Measurements from ENCODE around the gene METTL14.

Gene METTL14

GRCh38 chr4:118729287-118730286, 44.4 kb downstream of the METTL14 start:
- ATAC-seq, result no peak; the same call in 2 of the 3 replicates
- TF ChIP-seq CSRNP3 (CRISPR knock-in tag; IDR thresholded peaks at IDR 0.05) (no peak), TSHZ2 (CRISPR knock-in tag; IDR thresholded peaks at IDR 0.05) (no peak), RARB (CRISPR knock-in tag; IDR thresholded peaks at IDR 0.05) (no peak), PPARA (CRISPR knock-in tag; IDR thresholded peaks at IDR 0.05; ENCODE audit: borderline replicate concordance) (no peak), OSR1 (CRISPR knock-in tag; IDR thresholded peaks at IDR 0.05) (no peak), BACH2 (CRISPR knock-in tag; IDR thresholded peaks at IDR 0.05; ENCODE audit: borderline replicate concordance) (no peak), CSDC2 (CRISPR knock-in tag; IDR thresholded peaks at IDR 0.05) (no peak), CREB5 (CRISPR knock-in tag; IDR thresholded peaks at IDR 0.05; ENCODE audit: low read depth) (no peak), ZNF565 (CRISPR knock-in tag; conservative IDR thresholded peaks at IDR 0.05; ENCODE audit: low read depth) (no peak), SNAI2 (CRISPR knock-in tag; IDR thresholded peaks at IDR 0.05) (no peak), POU6F1 (CRISPR knock-in tag; IDR thresholded peaks at IDR 0.05; ENCODE audit: borderline replicate concordance, low read depth) (no peak), PATZ1 (CRISPR knock-in tag; IDR thresholded peaks at IDR 0.05; ENCODE audit: borderline replicate concordance) (no peak)

GRCh38 chr4:118730683-118731082, 45.5 kb downstream of the METTL14 start:
- ATAC-seq, result no peak
- TF ChIP-seq CSRNP3 (CRISPR knock-in tag; IDR thresholded peaks at IDR 0.05), result no peak
- no peak for TF ChIP-seq ZFP30 (CRISPR knock-in tag; IDR thresholded peaks at IDR 0.05)

GRCh38 chr4:118732591-118733330, 47.6 kb downstream of the METTL14 start:
- no peak for TF ChIP-seq PATZ1 (CRISPR knock-in tag; IDR thresholded peaks at IDR 0.05; ENCODE audit: borderline replicate concordance)
- TF ChIP-seq RARB (CRISPR knock-in tag; IDR thresholded peaks at IDR 0.05), result no peak
- peak; percentile 24; the same call in 1 of the 3 replicates for ATAC-seq

Measured in SK-N-SH treated with all-trans-retinoic acid at 6 μM for 48 hours (cell line).